Right renal cortex interstitium (tissue), 3 donors: ENCODE measurements around the gene GADD45B. TPM values are rescaled to one million over a fixed set of nuclear protein-coding genes. Genes with fewer than 3 reads are reported as not detected.
"Not testable (repeated sequence)": the region's sequence is repeated elsewhere in the genome, so short reads cannot be mapped to it uniquely, and the experiment has no call there.

Source experiments
- DNase-seq, 3 donors: peaks; one replicate each; pipeline ENCODE4 v3.0.0-alpha.2; 2013; ENCODE audit warnings: low read depth in 3 of 3, low spot score in 2 of 3
- polyA plus RNA-seq, 3 donors: library from polyadenylated mRNA; unstranded; fragments of 120-200 nt; gene quantifications; one replicate each; pipeline ENCODE4 v1.2.1, GENCODE V29; 2013; ENCODE audit not compliant: insufficient read length in 3 of 3

Gene GADD45B
- polyA plus RNA-seq, 3 donors: 10.4 to 13.0 (median 12.2) TPM

DNA sequence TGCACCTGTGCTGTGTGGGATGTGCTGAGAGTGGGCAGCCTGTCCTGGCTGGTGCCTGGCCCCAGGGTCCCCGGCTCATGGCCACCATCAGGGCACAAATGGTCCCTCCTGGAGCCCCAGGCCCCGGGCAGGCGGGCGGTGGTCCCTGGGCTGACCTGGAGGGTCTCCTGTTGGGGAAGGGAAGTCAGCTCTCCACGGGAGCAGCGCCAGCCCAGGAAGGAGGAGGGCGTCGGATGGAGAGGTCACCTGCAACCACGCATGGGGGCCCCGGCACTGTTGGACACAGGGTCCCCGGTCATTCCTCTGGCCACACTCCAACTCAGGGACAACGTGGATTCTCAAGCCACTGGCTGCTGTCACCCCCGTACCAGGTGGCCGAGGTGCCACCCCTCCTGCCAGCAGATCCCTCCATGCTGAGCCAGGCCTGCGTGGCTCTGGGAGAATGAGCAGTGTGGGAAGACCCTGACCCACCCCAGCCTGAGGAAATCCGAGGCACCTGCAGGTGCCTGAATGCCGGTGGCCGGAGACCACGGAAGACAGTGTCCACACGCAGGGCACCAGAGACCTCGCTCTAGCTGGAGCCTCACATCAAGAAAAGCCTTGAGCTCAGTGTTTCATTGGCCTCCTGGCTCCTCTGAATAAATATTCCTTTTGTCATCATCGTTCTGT lies 32.7 kb upstream of the GADD45B start:
- DNase-seq: no peak

DNA sequence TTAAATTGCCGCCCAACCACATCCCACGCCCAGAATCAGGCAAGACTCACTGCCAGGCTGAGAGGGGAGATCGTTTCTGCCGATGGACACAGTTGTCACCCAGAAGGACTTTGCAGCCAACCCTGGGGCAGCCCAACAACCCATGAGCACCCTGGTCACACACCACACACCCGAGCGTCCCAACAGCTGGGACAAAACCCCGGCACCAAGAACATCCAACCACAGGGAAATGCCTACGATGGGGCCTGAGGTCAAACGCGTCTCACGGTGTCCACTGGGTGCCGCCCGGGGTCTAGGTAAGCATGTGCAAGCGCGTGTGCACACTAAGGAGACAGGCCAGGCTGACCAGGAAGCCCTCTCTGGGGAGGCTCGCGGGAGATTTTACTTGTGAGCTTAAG lies 32.1 kb upstream of the GADD45B start:
- no peak for DNase-seq

DNA sequence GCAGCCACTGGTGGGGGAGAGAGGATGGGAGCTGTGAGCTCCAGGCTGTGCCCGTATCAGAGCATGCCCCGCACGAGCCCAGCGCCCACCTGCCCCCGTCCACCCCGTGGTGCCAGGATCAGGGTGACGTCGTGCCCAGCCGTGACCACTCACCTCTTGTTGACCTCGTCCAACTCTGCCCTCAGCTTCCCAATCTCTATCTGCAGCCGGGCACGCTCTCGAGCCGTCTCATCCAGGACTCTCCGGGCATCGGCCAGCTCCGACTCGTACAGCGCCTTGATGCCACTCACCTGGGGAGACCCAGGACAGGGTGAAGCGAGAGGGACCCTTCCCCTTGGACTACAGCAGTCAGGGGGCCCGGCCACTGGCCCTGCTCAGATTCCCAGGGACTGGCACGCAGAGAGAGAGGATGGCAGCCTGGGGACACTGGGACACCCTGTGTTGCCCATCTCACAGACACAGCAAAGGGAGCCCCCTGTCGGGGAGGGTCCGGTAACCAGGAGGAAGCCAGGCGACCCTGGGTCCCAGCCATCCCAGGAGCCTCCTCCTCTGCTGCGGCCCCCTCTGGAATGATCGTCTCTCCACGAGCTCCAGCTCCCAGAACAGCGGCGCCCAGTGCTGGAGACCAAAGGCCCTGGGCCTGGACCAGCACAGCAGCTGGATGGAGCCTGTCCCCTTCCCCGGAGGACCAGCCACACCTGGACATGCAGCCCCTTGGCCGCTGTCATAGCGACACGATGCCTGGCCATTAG lies 31.5 kb upstream of the GADD45B start:
- DNase-seq: no peak

DNA sequence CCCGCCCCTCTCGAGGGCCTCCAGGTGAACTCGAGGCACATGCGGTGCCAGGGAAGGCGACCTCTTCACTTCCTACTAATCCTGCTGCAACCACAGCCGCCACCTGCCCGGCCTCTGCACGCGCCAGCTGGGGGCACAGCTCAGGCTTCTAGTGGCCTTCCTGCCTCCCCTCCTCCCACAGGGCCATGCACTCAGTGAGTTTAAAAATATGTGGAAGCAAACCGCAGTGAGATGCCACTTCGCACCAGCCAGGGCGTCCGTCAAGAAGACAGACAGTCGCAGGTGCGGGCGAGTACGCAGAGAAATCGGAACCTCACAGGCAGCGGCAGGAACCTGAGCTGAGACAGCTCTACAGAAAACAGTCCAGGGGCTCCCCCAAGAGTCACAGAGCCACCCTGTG lies 29.5 kb upstream of the GADD45B start:
- no peak for DNase-seq

- DNase-seq: no peak
Observed at GRCh38 chr19:2449019-2449418, 26.9 kb upstream of the GADD45B start.

GRCh38 chr19:2451138-2451537 lies 24.8 kb upstream of the GADD45B start:
- DNase-seq: no peak

GRCh38 chr19:2451741-2452140 lies 24.2 kb upstream of the GADD45B start:
- DNase-seq: no peak

DNA sequence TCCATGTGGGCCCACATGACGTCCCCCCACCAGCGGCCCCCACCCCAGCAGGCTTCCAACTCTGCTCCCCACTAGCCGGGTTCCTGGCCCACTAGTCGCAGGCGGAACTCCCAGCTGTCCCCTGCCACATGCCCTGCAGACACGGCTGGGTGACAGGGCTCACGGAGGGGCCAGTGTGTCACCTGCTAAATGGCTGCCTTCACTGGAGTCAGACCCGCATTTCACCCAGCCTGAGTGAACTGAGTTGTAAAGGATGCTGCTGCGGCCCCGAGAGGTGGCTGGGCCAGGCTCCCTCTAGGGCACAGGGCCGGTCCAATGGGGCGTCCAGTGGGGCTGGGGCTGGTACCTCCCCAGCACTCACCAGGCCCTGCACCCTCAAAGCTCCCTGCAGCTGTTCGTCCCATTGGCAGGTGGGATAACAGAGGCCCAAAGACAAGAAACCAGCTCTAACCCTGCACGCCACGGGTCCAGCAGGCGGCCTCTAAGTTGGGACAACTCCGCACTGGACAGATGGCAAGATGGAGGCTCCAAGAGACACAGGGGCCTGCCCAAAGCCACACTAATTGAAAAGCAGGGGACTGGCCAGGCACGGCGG lies 22.4 kb upstream of the GADD45B start:
- DNase-seq: no peak

- DNase-seq: no peak
Observed at GRCh38 chr19:2454199-2454961, 21.5 kb upstream of the GADD45B start.

- no peak for DNase-seq
Observed at GRCh38 chr19:2454962-2455850, 20.7 kb upstream of the GADD45B start.

DNA sequence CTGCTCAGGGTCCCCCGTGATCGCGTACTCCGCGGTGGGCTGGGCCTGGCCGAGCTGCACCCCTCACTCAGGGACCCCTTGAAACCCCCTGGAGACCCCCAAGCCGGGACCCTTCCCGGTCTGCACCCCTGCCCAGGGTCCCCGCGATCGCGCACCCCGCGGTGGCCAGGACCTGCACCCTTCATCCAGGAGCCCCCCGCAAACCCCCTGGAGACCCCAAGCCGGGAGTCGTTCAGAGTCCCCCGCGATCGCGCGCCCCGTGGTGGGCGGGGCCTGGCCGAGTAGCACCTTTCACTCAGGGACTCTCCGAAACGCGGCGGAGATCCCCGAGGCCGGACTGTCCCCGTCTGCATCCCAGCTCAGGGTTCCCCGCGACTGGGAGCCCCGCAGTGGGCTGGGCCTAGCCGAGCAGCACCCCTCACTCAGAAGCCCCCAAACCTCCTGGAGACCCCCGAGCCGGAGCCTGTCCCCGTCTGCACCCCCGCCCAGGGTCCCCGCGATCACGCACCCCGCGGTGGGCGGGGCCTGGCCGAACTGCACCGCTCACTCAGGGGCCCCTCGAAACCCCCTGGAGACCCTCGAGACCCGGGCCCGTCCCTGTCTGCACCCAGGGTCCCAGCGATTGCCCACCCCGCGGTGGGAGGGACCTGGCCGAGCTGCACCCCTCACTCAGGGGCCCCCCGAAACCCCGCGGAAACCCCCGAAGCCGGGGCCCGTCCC lies 19.9 kb upstream of the GADD45B start:
- DNase-seq: no peak

DNA sequence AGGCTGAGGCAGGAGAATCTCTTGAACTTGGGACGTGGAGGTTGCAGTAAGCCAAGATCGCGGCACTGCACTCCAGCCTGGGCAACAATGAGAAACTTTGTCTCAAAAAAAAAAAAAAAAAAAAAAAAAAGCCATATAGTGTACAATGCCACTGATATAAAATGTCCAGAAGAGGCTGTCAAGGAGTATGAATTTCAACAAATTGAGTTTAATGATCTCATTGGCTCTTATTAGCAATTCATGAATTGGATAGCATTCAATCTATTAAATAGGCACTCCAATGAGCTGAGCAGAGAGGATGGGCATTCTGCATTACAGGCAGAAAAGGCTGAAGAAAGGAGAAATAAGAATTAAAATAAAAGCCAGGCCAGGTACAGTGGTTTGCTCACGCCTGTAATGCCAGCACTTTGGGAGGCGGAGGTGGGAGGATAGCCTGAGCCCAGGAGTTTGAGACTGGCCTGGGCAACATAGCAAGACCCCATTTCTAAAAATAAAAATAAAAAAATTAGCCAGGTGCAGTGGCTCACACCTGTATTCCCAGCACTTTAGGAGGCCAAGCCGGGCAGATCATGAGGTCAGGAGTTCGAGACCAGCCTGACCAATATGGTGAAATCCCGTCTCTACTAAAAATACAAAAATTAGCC lies 18.4 kb upstream of the GADD45B start:
- no peak for DNase-seq

DNA sequence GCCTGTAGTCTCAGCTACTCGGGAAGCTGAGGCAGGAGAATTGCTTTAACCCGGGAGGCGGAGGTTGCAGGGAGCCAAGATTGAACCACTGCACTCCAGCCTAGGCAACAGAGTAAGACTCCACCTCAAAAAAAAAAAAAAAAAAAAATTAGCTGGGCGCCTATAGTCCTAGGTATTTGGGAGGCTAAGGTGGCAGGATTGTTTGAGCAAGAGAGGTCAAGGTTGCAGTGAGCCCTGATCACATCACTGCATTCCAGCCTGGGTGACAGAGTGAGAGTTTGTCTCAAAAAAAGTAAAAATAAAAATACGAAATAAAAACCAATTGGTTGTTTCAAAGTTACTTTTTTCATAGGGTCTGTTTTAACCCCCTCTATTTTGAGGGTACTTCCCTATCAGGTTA lies 17.9 kb upstream of the GADD45B start:
- DNase-seq: no peak

GRCh38 chr19:2458776-2459175 lies 17.2 kb upstream of the GADD45B start:
- not testable (repeated sequence) for DNase-seq

- DNase-seq: no peak
Observed at GRCh38 chr19:2460245-2460644, 15.7 kb upstream of the GADD45B start.

DNA sequence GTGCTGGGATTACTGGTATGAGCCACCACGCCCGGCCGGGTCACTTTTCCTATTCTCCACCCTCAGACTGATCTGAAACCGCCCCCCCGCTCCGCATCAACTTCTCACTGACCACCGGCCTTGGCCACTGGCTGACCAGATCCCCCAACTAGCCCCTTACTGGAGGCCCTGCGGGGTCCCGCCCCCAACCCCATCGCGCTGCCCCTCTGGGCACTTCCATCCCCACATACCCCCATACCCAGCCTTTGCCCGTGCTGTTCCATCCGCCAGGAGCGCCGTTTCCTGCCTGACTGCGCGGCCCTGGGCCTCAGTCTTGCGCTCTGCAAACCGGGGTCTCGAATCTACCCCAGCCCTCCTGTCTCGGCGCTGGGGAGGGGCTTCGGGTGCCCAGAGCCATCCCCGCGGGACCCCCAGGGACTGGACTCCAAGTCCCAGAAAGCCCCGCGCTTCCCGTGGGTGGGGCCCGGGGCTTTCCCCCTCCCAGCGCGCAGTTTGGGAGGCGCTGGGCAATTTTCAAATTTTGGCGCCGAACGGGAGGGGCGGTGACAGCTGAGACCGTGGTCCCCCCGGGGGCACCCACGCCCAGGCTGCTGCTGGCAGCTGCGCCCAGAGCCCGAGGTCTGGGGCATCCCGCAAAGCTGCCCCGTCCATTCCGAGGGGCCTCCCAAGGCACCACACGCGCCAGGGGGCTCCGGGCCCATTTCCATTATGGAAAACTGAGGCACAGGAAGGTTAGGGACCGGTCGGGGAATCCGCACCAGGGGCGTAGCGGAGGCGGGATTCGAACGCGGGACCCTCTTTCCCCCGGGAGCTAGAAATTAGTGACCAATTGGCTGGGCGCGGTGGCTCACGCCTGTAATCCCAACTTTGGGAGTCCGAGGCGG lies 13.9 kb upstream of the GADD45B start:
- DNase-seq: no peak

DNA sequence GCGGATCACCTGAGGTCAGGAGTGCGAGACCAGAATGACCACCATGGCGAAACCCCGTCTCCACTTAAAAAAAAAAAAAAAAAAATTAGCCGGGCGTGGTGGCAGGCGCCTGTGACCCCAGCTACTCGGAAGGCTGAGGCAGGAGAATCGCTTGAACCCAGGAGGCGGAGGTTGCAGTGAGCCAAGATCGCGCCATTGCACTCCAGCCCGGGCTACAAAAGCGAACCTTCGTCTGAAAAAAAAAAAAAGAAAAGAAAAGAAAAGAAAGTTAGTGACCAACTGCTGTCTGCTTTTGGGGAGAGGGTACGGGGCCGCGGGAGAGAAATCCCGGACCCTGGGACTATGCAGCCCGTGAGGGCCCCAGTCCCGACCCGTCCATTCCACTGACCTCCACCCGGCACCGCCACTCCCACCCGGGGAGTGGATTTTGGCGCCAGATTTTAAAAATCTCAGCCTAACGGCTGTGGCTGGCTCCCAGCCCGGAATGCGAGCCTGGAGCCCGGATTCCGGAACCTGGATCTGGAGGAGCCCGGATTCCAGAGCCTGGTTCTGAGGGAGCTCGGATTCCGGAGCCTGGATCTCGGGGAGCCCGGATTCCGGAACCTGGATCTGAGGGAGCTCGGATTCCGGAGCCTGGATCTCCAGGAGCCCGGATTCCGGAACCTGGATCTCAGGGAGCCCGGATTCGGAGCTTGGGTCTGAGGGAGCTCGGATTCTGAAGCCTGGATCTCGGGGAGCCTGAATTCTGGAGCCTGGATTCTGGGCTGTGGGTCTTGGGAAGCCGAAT lies 13.1 kb upstream of the GADD45B start:
- peak; percentile 87 to 96 (median 92) for DNase-seq
